Natural killer cell (primary cell): Measurements from ENCODE around the gene AKAP13. TPM values are rescaled to one million over a fixed set of nuclear protein-coding genes. Genes with fewer than 3 reads are reported as not detected.

Experiments
- ATAC-seq, 3 donors: fragments of 150-1000 bp in 2 of 3; fragments of 200-7000 bp in 1 of 3; cut with Tn5 transposase; 1 replicate in 1 of 3; 2 replicates in 2 of 3; pipeline ENCODE4 v1.10.0; 2021; ENCODE audit warnings: mild to moderate bottlenecking in 2 of 3, moderate library complexity in 2 of 3
- DNase-seq, 2 donors: peaks; one replicate each; pipeline versions ENCODE4 v3.0.0 to v3.0.0-alpha.2; 2013 to 2021; ENCODE audit warnings: mixed read lengths in 1 of 2
- H3K27ac ChIP-seq: one replicate; pipeline ENCODE4 v1.5.1; 2013; ENCODE audit warnings: mild to moderate bottlenecking, low read length
- H3K27me3 ChIP-seq: one replicate; pipeline ENCODE4 v1.6.1; 2013; ENCODE audit warnings: low read length; ENCODE audit not compliant: control insufficient read depth, insufficient read depth
- H3K36me3 ChIP-seq: one replicate; pipeline ENCODE4 v1.6.1; 2013; ENCODE audit warnings: low read length; ENCODE audit not compliant: control insufficient read depth, insufficient read depth
- H3K4me1 ChIP-seq: one replicate; pipeline ENCODE4 v1.6.1; 2013; ENCODE audit warnings: low read length; ENCODE audit not compliant: control insufficient read depth, insufficient read depth
- H3K4me3 ChIP-seq: one replicate; pipeline ENCODE4 v1.5.1; 2013; ENCODE audit warnings: low read length
- H3K9me3 ChIP-seq: one replicate; pipeline ENCODE4 v1.6.1; 2013; ENCODE audit warnings: low read length; ENCODE audit not compliant: control insufficient read depth, insufficient read depth
- H3K27ac Mint-ChIP-seq, 2 donors: one replicate each; pipeline ENCODE4 v1.8.0; 2022; ENCODE audit warnings: mild to moderate bottlenecking in 2 of 2, mixed read lengths in 2 of 2, moderate library complexity in 1 of 2
- H3K27me3 Mint-ChIP-seq, 2 donors: one replicate each; pipeline ENCODE4 v1.8.0; 2022; ENCODE audit warnings: low read depth in 2 of 2, mixed read lengths in 2 of 2
- H3K36me3 Mint-ChIP-seq: one replicate; pipeline ENCODE4 v1.8.0; 2022; ENCODE audit warnings: mixed read lengths
- H3K4me1 Mint-ChIP-seq, 2 donors: one replicate each; pipeline ENCODE4 v1.8.0; 2022; ENCODE audit warnings: mixed read lengths in 2 of 2
- H3K4me3 Mint-ChIP-seq: one replicate; pipeline ENCODE4 v1.8.0; 2022; ENCODE audit warnings: mild to moderate bottlenecking, moderate library complexity, mixed read lengths
- H3K9me3 Mint-ChIP-seq, 2 donors: one replicate each; pipeline ENCODE4 v1.8.0; 2022; ENCODE audit warnings: mixed read lengths in 2 of 2
- CTCF ChIP-seq: fragments of 200-600 bp; IDR thresholded peaks from one replicate; pipeline ENCODE4 v1.8.0; 2022; ENCODE audit warnings: antibody characterized with exemption
- WGBS: methylation state at CpG from one replicate; pipeline ENCODE4 v1.1.7; 2013; ENCODE audit warnings: missing lambda C conversion rate; ENCODE audit not compliant: insufficient coverage; 5-methylcytosine and 5-hydroxymethylcytosine counted together
- intact Hi-C: fragments of 100-400 bp; cut with micrococcal nuclease; formaldehyde crosslinking; loops from one replicate; pipeline ENCODE4 v1.14.2; 2022
- total RNA-seq, 4 donors: library from RNA; stranded (reverse); fragments of 120-200 nt in 1 of 4; gene quantifications; one replicate each; pipeline versions ENCODE4 v1.2.3 to v1.2.4, GENCODE V29; 2013 to 2022

AKAP13 gene
- total RNA-seq, 3 donors from 2014 or later (not counting 1 experiment from before 2014, with no cell fraction given) = 573 to 661 (median 647) TPM

GRCh38 chr15:85547386-85547785, 167.0 kb downstream of the AKAP13 start:
- H3K27me3 Mint-ChIP-seq = no peaks in the 10 kb centered on the region
- ATAC-seq = no peak
- Histone ChIP-seq H3K36me3 (peaks cover 2% of the 10 kb centered on the region), H3K27me3 (no peaks in the 10 kb centered on the region), H3K4me3 (no peak overlapping the region), H3K9me3 (no peaks in the 10 kb centered on the region), H3K4me1 (peaks cover 9% of the 10 kb centered on the region), H3K27ac (no peak overlapping the region)
- no peaks in the 10 kb centered on the region for H3K9me3 Mint-ChIP-seq
- intact Hi-C loops = no loop called here
- 100% methylated on average over 1 of the region's 1 CpG for WGBS
- TF ChIP-seq CTCF = no peak
- peaks cover 40 to 49% of the 10 kb centered on the region in 2 donors for H3K4me1 Mint-ChIP-seq
- no peak overlapping the region for H3K4me3 Mint-ChIP-seq
- H3K27ac Mint-ChIP-seq = peak overlapping the region; percentile 72 to 76
- no peaks in the 10 kb centered on the region for H3K36me3 Mint-ChIP-seq
- DNase-seq = no peak

- Mint-ChIP-seq H3K4me1 (peaks cover 26 to 40% of the 10 kb centered on the region in 2 donors), H3K27me3 (no peaks in the 10 kb centered on the region), H3K4me3 (no peak overlapping the region), H3K9me3 (no peaks in the 10 kb centered on the region), H3K36me3 (no peaks in the 10 kb centered on the region), H3K27ac (no peak overlapping the region)
- peaks cover 4% of the 10 kb centered on the region for H3K4me1 ChIP-seq
- ATAC-seq (no peak), DNase-seq (no peak)
- no peak for TF ChIP-seq CTCF
- intact Hi-C loops = no loop called here
- 74% methylated on average over 2 of the region's 2 CpGs for WGBS
- peaks cover 2% of the 10 kb centered on the region for H3K36me3 ChIP-seq
- no peaks in the 10 kb centered on the region for H3K9me3 ChIP-seq
- H3K27ac ChIP-seq = no peak overlapping the region
- no peak overlapping the region for H3K4me3 ChIP-seq
- no peaks in the 10 kb centered on the region for H3K27me3 ChIP-seq
Observed at GRCh38 chr15:85550283-85550682, 169.9 kb downstream of the AKAP13 start.

GRCh38 chr15:85551221-85551832, 170.9 kb downstream of the AKAP13 start:
- WGBS = 29% methylated on average over 1 of the region's 3 CpGs
- Histone ChIP-seq H3K4me1 (peaks cover 6% of the 10 kb centered on the region), H3K4me3 (no peak overlapping the region), H3K36me3 (no peaks in the 10 kb centered on the region), H3K9me3 (no peaks in the 10 kb centered on the region), H3K27ac (no peak overlapping the region), H3K27me3 (no peaks in the 10 kb centered on the region)
- intact Hi-C loops = no loop called here
- TF ChIP-seq CTCF = no peak
- no peak for DNase-seq
- Mint-ChIP-seq H3K36me3 (no peaks in the 10 kb centered on the region), H3K4me3 (no peak overlapping the region), H3K9me3 (no peaks in the 10 kb centered on the region), H3K27me3 (no peaks in the 10 kb centered on the region), H3K27ac (peak overlapping the region in 1 of 2 donors; percentile 12), H3K4me1 (peaks cover 29 to 45% of the 10 kb centered on the region in 2 donors)
- peak; percentile 30 to 67 (median 49) for ATAC-seq
